Left cardiac atrium (tissue), 4 donors: Measurements from ENCODE around the gene APLP2. TPM values are rescaled to one million over a fixed set of nuclear protein-coding genes. Genes with fewer than 3 reads are reported as not detected.
"Not testable (repeated sequence)": the region's sequence is repeated elsewhere in the genome, so short reads cannot be mapped to it uniquely, and the experiment has no call there.

Experiments used
- ATAC-seq, 2 donors: fragments of 200-7000 bp; cut with Tn5 transposase; one replicate each; pipeline ENCODE4 v1.9.1; 2020; ENCODE audit warnings: mild to moderate bottlenecking in 2 of 2, moderate library complexity in 2 of 2
- DNase-seq: peaks from one replicate; pipeline ENCODE4 v3.0.0-alpha.2; 2020
- intact Hi-C, 2 donors: fragments of 100-400 bp; cut with DNase I; formaldehyde crosslinking; loops; one replicate each; pipeline versions ENCODE4 v1.14.1 to v1.15.1; 2022 to 2023
- total RNA-seq, 2 donors: library from RNA; stranded (reverse); fragmentation: NEBNext Ultra II Directional; extraction: Animal tissue kit (Norgen Biotek cat#: 25700); gene quantifications; one replicate each; pipeline ENCODE4 v1.2.1, GENCODE V29; 2021
- donor health status: DM: no; HTN: yes; CAD: no.
- donor health status: DM: no; HTN: yes; CAD: no; lungs with severe emphysema.
- donor health status: DM: yes; HTN: yes; CAD: no.
- donor health status: Dilated cardiomyopathy.

APLP2 gene
- total RNA-seq, 2 donors from 2014 or later, result 298 to 322 TPM

DNA sequence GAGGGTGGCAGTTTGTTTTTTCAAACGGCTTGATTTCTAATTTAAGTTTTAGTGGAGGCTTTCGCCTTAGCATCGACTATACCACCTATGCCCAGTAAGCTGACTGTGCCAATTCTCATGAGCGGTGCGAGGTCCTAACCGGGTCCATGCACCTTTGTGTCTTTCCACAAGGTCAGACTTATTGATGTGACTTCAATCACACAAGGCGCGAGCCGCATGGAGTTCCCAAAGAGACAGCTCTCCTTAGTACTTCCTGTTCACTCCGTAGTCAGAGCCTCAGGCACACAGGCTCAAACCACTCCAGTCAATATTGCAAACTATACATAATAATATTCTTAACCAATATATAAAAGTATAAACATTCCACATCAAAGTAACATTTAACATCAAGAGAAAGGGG lies 108.1 kb downstream of the APLP2 start:
- ATAC-seq, result no peak
- DNase-seq, result no peak
- intact Hi-C loops, result no loop called here

DNA sequence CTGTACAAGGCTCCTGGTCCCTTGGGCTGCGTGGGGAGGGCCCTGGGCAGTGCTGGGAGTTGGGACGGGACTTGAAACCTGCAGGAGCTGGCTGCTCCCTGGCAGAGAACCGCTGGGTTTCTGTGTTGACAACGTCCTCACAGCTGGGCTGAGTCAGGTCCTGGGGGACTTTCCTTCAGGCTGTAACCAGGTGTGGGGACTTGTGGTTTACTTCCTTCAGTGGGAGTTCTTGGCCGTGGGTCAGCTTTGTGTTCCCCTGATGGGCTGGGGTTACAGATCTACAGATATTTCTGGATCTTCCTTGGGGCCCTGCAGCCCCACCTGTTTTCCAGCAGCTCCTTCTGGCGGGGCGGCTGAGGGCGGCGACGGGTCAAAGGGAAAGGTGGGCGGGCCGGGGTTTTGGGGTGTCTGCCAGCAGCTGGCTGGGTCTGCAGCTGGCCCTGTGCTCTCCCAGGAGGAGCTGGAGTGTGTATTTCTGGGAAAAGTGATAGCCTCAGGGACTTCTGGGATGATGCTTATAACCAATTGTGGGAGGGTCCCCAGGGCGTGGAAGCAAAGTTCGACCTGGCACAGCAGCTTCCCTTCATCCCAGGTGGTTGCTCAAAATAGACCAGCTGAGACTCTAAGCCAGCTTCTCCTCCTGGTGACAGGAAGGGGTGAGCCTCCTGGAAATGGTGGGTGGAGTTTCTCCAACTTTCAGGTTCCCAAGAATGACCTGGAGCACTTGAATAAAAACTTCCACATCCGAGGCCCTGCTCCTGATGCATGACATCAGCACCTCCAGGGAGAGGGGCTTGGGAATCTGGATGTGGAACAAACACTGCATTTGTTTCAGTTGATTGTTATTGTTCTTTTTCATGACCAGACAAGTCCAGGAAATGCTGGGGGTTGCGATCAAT lies 109.0 kb downstream of the APLP2 start:
- DNase-seq (no peak), ATAC-seq (peak in 1 of 2 donors; percentile 6)
- intact Hi-C loops, result no loop called here

DNA sequence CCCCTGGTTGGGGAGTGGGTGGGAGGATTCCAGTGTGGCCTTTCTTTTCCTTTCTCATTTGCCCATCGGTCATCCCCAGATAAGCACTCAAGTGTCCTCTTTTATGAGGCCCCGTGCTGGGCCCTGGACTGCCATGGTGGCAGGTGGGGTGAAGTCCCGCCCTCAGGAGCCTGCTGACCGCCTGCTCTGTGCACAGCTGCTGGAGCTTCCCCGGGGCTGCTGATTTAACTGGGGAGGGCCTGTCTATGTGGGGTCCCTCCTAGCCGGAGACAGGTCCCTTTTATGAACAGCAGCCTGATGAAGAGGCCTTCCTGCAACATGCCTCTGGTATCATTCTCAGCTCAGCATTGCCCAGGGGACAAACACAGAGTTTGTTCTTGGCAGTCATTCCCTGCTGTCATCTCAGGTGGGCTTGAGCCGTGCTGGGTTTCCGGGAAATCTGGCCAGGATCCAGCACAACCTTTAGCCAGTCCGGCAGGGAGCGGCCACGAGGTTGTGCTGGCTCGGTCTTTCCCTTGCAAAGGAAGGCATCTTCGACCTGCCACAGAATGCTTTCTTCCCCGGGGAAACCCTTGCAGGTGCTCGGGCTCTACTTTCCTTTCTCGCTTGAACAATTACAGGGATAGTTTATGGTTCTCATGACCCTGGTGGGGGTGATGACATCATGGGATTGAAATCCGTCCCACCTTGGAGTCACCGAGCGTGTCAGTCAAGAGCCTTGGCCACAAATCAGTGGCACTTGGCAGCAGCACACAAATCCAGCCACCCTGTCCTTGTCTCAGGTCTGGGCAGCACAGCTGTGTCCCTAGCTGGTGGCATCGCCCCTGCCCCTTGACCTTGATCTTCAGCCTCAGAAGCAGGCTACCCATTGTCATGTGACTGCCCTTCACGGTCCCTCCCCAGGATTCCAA lies 110.0 kb downstream of the APLP2 start:
- ATAC-seq (no peak), DNase-seq (no peak)
- intact Hi-C loops, result no loop called here

DNA sequence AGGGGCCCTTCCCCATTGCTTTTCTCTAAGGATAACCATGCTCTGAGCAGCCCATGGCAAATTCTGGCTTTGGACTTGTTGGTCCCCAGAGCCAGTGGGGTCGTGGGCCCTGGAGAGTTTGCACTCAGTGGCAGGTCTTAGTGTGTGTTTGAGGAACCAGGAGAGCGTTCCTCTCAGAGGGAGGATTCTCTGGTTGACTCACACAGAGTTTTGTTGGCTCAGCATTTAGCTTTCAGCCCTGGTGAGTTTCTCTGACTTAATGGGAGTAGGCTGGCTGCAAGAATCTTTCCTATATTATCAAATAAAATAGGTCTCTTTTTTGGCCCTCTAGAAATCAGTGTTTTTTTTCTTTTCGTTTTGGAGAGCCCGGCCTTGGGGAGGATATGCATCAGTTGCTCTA lies 110.8 kb downstream of the APLP2 start:
- DNase-seq (no peak), ATAC-seq (peak in 1 of 2 donors; percentile 61)
- intact Hi-C loops, result no loop called here

DNA sequence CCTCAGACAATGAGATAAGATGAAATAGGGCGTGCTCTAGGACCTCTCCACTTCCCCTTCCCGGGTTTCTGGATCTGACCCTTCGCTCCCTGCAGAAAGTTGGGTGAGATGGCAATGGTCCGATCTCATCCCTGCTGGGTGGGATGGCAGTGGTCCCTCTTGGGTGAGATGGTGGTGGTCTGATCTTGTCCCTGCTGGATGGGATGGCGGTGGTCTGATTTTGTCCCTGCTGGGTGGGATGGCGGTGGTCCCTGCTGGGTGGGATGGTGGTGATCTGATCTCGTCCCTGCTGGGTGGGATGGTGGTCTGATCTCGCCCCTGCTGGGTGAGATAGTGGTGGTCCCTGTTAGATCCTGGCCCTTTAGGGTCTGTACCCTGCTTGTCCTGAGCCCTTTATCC lies 111.2 kb downstream of the APLP2 start:
- DNase-seq, result no peak
- intact Hi-C loops, result no loop called here
- ATAC-seq, result peak in 1 of 2 donors; percentile 3

DNA sequence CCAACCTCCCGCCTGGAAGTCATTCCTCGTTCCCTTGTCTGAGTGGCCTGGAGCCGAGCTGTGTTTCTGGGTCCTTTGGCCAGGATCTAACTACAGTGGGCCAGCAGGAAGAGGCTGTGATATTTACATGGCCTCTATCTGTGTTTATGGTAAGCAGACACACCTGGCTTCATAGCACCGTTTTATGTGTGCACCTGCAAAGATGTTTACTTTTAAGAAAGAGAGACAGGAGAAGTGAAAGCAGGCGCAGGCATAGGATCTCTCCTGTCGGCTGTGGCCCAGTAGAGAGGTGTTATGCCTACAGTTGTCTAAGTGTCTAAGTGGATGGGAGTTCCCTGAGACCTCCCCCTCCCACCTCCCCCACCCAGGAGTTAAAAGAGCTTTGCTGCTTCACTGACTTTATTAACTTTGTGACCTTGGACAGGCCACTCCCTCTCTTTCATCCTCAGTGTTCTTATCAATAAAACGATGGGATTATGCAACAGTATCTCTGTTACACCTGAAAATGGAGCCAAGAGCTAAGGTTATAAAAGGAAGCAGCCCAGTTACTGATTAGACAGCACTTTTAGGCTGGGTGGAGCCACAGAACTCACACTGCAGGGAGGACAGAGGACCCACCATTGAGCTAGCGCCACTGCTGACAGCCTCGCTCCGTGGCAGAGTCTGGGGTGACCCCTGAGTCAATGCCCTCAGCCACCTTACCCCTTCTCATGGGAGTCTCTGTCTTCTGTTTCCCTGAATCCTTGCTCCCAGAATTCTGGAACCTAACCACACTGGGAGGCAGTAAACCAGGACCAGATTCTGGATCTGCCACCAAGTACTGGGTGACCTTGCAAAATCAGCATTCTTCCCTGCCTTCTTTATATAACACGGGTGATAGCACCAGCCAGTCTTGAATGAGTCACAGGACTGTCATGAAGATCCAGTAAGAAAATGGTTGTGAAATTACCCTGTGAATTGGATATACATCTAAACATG lies 111.9 kb downstream of the APLP2 start:
- DNase-seq, result no peak
- ATAC-seq, result peak; percentile 73 to 87
- intact Hi-C loops, result no loop called here

DNA sequence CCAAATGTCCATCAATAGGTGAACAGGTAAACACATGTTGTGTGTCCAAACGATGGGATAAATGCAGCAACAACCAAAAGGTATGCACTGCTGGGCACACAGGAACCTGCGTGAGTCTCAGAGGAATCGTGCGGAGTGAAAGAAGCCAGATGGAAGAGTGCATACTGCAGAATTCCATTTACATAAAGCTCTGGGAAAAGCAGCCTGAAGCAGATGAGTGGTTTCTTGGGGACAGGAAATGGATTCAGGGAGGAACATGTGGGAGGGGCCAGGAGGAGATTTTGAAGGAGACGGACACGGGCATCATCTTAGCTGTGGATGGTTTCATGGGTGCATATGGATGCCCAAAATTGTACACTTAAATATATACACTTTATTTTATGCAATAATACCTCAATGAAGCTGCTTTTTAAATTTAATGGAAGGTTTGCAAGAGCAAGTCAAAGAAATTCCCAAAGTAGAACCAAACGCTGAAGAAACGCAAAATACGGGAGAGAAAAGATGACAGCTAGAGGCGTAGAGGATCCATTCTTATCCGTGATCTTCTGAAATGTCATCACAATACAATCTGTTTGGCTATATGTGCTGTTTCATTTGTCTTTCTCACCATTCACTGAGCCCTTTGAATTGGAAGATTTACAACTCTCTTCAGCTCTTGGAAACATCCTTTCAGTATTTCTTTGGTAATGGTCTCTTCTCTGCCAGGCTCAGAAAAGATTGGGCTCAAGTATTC lies 114.3 kb downstream of the APLP2 start:
- intact Hi-C loops, result no loop called here
- ATAC-seq, result no peak
- no peak for DNase-seq

DNA sequence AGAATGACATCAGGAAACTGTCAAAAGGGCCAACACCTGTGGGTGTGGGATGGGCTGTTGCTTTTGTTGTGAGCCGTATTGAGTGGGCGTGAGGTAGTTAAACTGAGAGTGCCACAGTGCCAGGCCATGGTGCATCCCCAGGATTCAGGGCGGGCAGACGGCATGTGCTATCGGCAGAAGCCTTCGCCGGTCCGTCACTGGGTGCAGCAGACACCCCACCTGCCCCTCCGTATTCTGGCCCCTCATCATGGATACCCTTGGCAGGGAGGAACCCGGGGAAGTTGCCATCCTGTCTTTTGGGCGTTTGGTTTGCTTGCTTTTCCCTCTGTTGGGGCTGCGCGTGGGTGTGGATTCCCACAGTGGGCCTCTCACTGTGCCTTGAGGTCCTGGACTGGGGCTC lies 117.4 kb downstream of the APLP2 start:
- ATAC-seq (no peak), DNase-seq (no peak)
- intact Hi-C loops, result no loop called here

DNA sequence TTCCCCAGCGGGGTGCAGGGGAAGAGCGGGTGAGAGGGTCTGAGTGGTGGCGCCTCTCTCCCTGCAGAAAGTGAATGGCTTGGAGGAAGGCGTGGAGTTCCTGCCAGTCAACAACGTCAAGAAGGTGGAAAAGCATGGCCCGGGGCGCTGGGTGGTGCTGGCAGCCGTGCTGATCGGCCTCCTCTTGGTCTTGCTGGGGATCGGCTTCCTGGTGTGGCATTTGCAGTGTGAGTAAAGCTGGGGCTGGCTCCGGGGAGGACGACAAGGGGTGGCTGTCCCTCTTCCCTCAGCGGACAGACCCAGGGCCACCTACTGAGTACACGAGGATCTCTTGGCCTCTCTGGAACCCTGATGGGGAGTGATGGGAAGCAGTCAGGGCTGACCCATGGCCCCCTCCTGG lies 118.4 kb downstream of the APLP2 start:
- DNase-seq (no peak), ATAC-seq (no peak)
- intact Hi-C loops, result no loop called here

DNA sequence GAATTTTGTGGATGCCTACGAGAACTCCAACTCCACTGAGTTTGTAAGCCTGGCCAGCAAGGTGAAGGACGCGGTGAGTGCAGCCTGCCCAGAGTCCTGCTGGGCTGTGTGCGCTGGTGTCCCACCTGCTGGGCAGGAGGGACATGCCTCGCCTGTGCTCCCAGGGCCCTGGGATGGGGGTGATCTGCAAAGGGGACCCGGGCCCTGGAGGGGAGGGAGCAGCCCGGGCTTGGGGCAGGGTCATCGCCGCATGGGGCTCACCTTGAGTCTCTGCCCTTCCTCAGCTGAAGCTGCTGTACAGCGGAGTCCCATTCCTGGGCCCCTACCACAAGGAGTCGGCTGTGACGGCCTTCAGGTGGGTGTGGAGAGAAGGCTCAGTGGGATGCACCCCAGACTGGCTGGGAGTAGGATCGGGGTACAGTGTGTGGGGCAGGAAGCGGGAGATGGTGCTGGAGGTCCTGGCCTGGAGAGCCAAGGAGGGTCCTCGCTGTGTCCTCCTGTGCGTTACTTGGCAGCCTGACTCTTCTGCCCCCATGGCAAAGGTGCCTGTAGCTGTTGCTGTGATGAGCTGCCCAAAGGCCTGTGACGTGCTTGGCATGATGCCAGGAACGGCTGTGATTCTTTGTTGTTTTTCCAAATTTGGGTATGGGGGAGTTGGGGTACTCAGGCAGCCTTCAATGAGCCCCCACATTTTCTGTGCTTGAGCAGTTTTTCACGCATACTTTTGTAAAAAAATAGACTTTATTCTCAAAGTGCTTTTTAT lies 119.1 kb downstream of the APLP2 start:
- intact Hi-C loops, result no loop called here
- DNase-seq, result no peak
- no peak for ATAC-seq

DNA sequence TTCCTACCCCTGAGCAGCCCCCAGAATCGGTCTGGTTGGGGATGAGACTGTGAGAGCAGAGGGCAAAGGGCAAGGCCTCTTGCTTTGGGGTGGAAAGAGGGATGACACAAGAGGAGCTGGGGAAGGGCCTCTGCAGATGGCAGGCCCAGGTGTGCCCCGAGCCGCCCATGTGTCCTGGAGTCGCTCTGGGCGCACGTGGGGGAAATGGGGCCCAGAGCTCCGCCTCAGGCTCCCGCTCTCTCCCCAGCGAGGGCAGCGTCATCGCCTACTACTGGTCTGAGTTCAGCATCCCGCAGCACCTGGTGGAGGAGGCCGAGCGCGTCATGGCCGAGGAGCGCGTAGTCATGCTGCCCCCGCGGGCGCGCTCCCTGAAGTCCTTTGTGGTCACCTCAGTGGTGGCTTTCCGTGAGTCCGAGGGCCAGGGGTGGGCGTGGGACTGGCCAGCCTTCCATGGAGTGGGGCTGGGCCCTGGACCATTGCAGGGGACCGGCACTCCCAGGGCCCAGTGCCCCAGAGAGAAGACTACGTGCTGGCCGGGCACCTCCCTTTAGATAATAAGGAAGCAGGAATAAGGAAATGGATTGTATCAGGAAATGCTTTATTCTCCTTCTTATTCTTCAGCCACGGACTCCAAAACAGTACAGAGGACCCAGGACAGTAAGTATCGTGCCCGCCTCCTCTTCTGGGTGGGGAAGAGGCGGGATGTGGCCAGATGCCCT lies 120.0 kb downstream of the APLP2 start:
- DNase-seq, result no peak

DNA sequence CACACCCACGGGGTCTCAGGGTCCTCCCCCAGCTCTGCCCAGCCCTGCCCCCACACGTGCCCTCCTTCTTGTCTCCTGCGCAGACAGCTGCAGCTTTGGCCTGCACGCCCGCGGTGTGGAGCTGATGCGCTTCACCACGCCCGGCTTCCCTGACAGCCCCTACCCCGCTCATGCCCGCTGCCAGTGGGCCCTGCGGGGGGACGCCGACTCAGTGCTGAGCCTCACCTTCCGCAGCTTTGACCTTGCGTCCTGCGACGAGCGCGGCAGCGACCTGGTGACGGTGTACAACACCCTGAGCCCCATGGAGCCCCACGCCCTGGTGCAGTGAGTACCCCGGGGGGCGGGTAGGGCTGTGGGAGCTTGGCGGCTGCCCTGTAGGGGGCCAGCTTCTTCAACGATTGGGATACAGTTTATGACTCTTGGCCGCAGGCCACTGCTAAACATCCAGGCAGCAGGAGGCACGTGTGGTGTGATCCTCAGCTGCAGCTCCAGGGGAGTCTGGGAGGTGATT lies 120.7 kb downstream of the APLP2 start:
- ATAC-seq (no peak), DNase-seq (no peak)
- intact Hi-C loops, result no loop called here

More for the DNA sequence above, 120.0 kb downstream of the APLP2 start:
- peak in 1 of 2 donors; percentile 8 for ATAC-seq
- intact Hi-C loops, result no loop called here

DNA sequence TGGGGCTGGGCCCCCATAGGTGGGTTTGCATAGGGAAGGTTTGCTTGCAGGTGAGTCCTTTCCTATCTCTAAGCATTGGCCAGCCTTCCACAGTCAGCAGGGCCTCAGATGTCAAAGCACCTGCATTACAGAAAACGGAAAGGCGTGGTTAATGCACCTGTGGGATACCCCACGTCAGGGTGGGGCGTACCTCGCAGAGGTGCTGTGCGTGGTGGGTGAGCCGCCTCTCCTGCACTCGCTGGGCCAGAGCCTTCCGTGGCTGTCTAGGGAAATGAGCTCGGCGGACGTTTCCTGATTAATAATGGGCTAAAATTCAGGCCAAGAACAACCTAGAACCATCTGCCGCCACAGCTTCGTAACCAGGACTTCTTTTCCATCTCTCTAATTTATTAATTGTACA lies 122.2 kb downstream of the APLP2 start:
- DNase-seq (no peak), ATAC-seq (no peak)
- intact Hi-C loops, result no loop called here

DNA sequence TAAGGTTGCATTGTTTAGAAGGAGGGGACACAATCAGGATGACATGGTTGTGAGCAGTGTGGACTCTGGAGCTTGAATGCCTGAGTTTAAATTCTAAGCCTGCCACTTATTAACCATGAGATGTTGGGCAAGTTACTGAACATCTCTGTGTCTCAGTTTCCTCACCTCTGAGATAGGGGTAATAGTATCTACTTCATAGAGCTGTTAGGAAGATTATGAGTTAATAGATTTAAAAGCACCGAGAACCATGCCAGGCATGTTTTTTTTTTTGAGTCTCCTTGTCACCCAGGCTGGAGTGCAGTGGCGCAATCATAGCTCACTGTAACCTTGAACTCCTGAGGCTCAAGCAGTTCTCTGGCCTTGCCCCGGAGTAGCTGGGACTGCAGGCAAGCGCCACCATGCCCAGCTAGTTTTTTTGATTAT lies 123.2 kb downstream of the APLP2 start:
- DNase-seq (no peak), ATAC-seq (no peak)
- intact Hi-C loops, result no loop called here

DNA sequence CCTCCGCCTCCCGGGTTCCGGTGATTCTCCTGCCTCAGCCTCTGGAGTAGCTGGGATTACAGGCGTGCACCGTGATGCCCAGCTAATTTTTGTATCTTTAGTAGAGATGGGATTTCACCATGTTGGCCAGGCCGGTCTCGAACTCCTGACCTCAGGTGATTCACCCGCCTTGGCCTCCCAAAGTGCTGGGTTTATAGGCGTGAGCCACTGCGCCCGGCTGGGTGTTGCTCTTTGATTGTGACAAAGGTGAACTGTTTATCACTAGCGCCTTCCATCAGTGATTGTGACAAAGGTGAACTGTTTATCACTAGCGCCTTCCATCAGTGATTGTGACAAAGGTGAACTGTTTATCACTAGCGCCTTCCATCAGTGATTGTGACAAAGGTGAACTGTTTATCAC lies 123.9 kb downstream of the APLP2 start:
- intact Hi-C loops, ATAC-seq, DNase-seq: not testable (repeated sequence)
